GM15510 (cell line): Measurements from ENCODE around the gene FBXL14.

Source experiments
- POLR2A ChIP-seq: IDR thresholded peaks from 3 replicates; pipeline ENCODE4 v1.6.1; 2011; ENCODE audit warnings: borderline replicate concordance; ENCODE audit not compliant: insufficient read length; ENCODE audit errors: extremely low read depth

The FBXL14 gene

GRCh38 chr12:1523046-1523445, 71.3 kb downstream of the FBXL14 start:
- TF ChIP-seq POLR2A = no peak

GRCh38 chr12:1519642-1520041, 74.7 kb downstream of the FBXL14 start:
- no peak for TF ChIP-seq POLR2A

GRCh38 chr12:1518591-1519516, 75.5 kb downstream of the FBXL14 start:
- no peak for TF ChIP-seq POLR2A

- TF ChIP-seq POLR2A = no peak
Observed at GRCh38 chr12:1517734-1518525, 76.5 kb downstream of the FBXL14 start.

GRCh38 chr12:1517007-1517406, 77.4 kb downstream of the FBXL14 start:
- no peak for TF ChIP-seq POLR2A
